Retinal pigment epithelial cell (primary cell): ENCODE measurements around the gene GOLGA1.
A peak's percentile ranks its signal among the peaks of the same experiment; 100 is the strongest.

Source experiments
- DNase-seq: peaks from one replicate; pipeline ENCODE4 v3.0.0-alpha.2; 2010; ENCODE audit warnings: low read depth
- H3K4me3 ChIP-seq: 2 replicates; pipeline ENCODE4 v1.5.1; 2011; ENCODE audit warnings: mild to moderate bottlenecking, low read length, control low read depth, moderate library complexity
- CTCF ChIP-seq: conservative IDR thresholded peaks from 2 replicates; pipeline ENCODE4 v1.5.1; 2011; ENCODE audit warnings: low read depth, low read length, control low read depth, inconsistent platforms

The GOLGA1 gene

DNA sequence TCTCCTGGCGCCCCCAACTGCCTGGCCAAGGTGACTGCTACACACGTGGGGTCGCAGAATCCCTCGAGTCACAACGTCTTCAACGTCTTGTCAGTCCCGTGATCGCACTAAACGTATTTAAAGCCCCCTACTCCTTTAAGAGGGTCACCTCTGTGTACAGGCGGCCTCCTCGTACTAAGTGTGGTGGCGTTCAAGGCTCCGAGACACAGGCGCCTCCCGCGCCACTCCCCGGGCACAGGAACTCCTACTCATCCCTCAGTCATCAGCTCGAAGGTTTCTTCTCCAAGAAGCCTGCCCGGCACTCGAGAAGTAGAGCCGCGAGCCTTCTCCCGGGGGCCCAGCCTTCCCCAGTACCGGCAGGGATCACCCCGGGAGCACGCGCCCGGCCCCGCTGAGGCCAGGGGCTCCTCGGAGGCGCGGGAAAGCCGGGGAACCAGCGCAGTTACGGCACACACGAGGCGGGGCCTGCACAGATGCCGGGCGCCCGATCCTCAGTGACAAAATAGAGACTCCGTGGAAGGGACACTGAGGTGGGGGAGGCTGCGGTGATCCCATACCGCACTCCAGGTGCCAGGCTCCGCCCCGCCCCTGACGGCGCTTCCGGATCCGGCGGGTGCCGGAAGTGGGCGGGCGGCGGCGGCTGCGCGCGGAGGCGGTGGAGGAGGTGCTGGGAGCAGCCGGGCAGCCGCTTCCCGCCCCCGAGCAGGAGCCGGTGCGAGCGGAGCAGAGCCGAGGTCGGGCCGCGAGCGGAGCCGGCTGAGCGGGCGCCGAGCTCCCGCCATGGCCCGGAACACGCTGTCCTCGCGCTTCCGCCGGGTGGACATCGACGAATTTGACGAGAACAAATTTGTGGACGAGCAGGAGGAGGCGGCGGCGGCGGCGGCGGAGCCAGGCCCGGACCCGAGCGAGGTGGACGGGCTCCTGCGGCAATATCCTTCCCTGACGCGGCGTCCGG is 72.1 kb downstream of the GOLGA1 start:
- TF ChIP-seq CTCF: peak; percentile 35
- DNase-seq: peak; percentile 39
- peak overlapping the region; percentile 89 for H3K4me3 ChIP-seq

- DNase-seq: no peak
- no peak for TF ChIP-seq CTCF
- no peak overlapping the region for H3K4me3 ChIP-seq
These were observed 77.5 kb downstream of the GOLGA1 start for GRCh38 chr9:124863371-124863871.

- peak; percentile 12 for TF ChIP-seq CTCF
- DNase-seq: peak; percentile 74
- peak within 1 kb of the TSS; percentile 75 for H3K4me3 ChIP-seq
These were observed 79.3 kb downstream of the GOLGA1 start, which contains the start of the genes ARPC5L and RPL35 for GRCh38 chr9:124861342-124862229. Gene ARPC5L (plus strand): TSS chr9:124862130. CDS start chr9:124869291, 7,161 bp downstream. Gene RPL35 (minus strand): TSS chr9:124861957. CDS start chr9:124861912, 45 bp downstream.

DNA sequence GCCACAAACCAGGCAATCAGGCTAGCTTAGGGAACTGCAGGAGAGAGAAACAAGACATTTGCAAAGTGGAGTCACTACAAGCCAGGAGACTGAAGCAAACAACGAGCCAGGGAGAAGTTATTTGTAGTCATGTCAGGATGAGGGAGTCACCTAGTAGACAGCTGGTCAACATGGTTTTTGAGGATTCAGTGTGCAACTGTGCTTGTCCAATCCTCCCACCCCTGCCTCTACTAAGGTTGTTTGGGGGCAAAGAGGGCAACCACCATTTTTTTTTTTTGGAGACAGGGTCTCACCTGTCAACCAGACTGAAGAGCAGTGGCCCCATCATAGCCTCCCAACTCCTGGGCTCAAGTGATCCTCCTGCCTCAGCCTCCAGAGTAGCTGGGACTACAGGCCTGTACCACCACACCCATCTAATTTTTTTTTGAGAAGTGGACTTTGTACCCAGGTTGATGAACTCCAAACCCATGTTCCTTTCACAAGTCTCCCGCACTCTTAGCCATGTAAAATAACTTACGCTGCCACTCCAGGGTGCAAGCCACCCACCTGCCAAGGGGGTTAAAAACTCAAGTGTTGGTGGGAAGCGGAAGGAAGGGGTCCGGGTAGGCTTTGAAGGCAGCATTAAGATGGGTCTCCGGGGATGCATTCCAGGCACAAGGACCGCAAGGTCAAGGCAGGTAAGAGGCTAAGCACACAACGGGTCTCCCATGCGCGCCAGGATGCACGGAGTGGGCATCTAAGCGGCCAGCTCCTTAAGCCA is 80.1 kb downstream of the GOLGA1 start:
- H3K4me3 ChIP-seq: peak overlapping the region; percentile 75
- no peak for DNase-seq
- no peak for TF ChIP-seq CTCF

DNA sequence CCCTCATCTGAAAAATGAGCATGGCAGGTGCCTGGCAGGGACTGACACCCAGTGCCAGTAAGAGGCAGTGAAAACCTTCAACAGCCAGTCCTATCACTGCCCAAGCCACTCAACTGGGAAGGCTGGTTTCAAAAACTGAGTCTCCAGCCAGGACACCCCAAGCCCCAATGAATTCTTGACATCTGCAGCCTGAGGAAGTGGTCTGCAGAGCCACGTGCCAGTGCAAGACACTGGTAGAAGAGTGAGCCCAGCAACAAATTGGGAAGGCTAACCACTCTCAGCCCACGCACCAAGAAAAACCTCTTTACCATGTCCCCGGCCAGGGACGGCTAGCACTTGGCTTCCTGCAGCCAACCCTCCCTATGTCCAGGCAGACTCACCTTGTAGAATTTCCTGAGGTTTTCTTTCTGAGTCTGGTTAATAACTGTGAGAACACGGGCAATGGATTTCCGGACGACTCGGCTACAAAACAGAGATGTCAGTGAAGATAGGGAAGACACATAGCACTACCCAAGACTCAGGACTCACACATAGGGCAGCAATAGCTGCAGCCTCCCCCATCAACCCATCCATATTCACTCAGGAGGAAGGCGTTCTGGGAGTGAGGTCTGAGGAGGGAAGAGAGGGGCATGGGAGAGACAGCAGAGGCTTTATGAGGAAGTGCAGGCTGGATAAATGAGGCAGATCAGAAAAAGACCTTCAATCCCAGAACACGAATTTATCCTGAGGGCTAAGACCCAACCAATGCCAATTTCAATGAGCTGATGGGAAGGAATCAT is 80.9 kb downstream of the GOLGA1 start:
- peak overlapping the region; percentile 75 for H3K4me3 ChIP-seq
- DNase-seq: no peak
- no peak for TF ChIP-seq CTCF
